NB4 (cell line): ENCODE data around the gene OR51B5.
"Not testable (repeated sequence)": the region's sequence is repeated elsewhere in the genome, so short reads cannot be mapped to it uniquely, and the experiment has no call there.

ENCODE experiments used
- DNase-seq: peaks from one replicate; pipeline ENCODE4 v3.0.0; 2010; ENCODE audit warnings: low read depth
- H3K4me3 ChIP-seq: one replicate; pipeline ENCODE4 v1.5.1; 2011; ENCODE audit warnings: mild to moderate bottlenecking, low read depth, low read length, moderate library complexity
- MYC ChIP-seq: IDR thresholded peaks from 2 replicates; pipeline ENCODE4 v1.6.1; 2011; ENCODE audit warnings: low read depth, low read length
- POLR2A ChIP-seq: IDR thresholded peaks from 2 replicates; pipeline ENCODE4 v1.6.1; 2011; ENCODE audit warnings: mild to moderate bottlenecking; ENCODE audit not compliant: insufficient read length; ENCODE audit errors: extremely low read depth
- TF ChIP-seq, protein P1 (sequence below): IDR thresholded peaks from one replicate; pipeline ENCODE4 v1.5.1; 2012; ENCODE audit warnings: low read depth, low read length
- TF ChIP-seq, protein P2 (sequence below): IDR thresholded peaks from 2 replicates; pipeline ENCODE4 v1.6.1; 2011; ENCODE audit warnings: low read depth, low read length

The OR51B5 gene

DNA sequence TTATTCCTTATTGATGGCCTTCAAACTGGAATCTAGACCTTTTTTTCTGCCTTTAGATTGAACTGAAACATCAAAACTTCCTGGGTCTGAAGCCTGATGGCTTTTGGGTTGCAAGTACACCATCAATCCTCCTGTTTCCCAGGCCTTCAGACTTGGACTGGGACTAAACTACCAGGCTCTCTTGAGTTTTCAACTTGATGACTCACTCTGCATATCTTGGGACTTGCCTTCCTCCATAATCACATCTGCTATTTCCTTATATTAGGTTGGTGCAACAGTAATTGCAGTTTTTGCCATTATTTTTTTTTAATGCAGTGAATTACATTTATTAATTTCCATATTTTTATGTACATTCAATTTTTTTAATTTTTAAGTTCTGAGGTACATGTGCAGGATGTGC, 7.0 kb downstream of the OR51B5 start:
- TF ChIP-seq, protein P1, sequence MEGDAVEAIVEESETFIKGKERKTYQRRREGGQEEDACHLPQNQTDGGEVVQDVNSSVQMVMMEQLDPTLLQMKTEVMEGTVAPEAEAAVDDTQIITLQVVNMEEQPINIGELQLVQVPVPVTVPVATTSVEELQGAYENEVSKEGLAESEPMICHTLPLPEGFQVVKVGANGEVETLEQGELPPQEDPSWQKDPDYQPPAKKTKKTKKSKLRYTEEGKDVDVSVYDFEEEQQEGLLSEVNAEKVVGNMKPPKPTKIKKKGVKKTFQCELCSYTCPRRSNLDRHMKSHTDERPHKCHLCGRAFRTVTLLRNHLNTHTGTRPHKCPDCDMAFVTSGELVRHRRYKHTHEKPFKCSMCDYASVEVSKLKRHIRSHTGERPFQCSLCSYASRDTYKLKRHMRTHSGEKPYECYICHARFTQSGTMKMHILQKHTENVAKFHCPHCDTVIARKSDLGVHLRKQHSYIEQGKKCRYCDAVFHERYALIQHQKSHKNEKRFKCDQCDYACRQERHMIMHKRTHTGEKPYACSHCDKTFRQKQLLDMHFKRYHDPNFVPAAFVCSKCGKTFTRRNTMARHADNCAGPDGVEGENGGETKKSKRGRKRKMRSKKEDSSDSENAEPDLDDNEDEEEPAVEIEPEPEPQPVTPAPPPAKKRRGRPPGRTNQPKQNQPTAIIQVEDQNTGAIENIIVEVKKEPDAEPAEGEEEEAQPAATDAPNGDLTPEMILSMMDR: no peak
- TF ChIP-seq POLR2A (no peak), MYC (no peak)
- TF ChIP-seq, protein P2, sequence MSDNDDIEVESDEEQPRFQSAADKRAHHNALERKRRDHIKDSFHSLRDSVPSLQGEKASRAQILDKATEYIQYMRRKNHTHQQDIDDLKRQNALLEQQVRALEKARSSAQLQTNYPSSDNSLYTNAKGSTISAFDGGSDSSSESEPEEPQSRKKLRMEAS: no peak
- no peak for DNase-seq
- no peak overlapping the region for H3K4me3 ChIP-seq

DNA sequence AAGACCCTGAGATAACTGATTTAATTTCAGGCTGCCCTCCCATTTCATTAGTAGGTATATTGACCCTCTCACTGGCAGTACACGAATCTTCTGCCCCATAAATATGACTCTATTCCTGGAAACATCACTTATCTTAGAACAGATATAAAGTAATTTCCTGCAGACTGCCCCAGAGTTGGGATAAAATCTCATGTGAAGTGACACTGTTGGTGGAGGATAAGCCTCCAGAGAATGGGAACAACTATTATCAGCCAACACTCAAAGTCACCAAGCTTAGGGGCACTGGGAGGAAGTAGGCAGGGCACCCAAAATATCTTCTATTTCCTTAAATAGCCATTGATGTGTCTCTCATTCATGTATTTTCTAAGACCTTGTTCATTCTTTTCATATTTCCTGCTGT, 8.2 kb downstream of the OR51B5 start:
- DNase-seq: no peak

DNA sequence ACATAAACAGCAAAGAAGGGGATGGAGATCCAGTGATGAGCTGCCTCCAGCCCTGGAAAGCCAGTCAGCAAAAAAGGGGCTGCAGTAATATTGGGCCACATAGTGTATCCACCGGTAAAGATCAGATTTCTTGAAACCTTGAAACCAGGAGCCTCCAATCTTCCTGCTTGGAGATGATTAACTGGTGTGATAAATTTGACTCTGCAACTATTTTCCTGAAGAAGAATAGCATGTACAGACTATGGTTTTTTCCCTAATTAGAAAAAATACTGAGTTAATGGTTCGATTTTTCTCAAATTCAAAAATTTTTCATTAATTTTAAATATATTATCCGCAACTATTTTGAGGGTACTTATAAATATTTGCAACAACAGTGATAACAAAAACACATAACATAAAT, 19.1 kb downstream of the OR51B5 start, which contains the start of gene OR51B2:
OR51B2 (minus strand) TSS at position 101 of the 400 bp plus-strand sequence; CDS start at position 101, 0 bp downstream.
- no peak for DNase-seq
- H3K4me3 ChIP-seq: no peak within 1 kb of the TSS
- TF ChIP-seq, protein P2: no peak
- no peak for TF ChIP-seq POLR2A
- TF ChIP-seq, protein P1: no peak
- TF ChIP-seq MYC: no peak

More for the DNA sequence above, 8.2 kb downstream of the OR51B5 start:
- TF ChIP-seq MYC (no peak), POLR2A (no peak)
- TF ChIP-seq, protein P2: no peak
- no peak overlapping the region for H3K4me3 ChIP-seq

DNA sequence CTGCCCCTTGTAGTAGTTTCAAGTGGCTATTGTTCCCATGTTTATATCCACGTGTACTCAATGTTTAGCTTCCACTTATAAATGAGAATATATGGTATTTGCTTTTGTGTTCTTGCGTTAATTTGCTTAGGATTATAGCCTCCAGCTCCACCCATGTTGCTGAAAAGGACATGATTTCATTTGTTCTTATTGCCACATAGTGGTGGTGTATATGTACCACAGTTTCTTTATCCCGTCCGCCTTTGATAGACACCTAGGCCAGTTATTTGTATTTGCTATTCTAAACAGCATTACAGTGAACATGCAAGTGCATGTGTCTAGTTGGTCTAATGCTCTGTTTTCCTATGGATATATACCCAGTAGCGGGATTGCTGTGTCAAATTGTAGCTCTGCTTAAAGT, 26.0 kb downstream of the OR51B5 start:
- no peak overlapping the region for H3K4me3 ChIP-seq
- TF ChIP-seq, protein P1: no peak
- TF ChIP-seq, protein P2: no peak
- TF ChIP-seq MYC (no peak), POLR2A (no peak)
- no peak for DNase-seq

DNA sequence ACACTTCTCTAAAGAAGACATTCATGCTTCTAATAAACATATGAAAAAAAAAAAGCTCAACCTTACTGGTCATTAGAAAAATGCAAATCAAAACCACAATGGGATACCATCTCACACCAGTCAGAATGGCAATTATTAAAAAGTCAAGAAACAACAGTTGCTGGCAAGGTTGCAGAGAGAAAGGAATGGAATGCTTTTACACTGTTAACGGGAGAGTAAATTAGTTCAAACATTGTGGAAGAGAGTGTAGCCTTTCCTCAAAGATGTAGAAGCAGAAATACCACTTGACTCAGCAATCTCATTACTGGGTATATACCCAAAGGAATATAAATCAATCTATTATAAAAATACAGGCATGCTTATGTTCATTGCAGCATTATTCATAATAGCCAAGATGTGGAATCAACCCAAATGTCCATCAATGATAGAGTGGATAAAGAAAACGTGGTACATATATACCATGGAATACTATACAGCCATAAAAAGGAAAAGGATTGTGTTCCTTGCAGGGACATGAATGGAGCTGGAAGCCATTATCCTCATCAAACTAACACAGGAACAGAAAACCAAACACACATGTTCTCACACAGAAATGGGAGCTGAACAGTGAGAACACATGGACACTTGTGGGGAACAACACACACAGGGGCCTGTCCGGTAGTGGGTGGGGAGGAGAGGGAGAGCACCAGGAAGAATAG, 29.8 kb downstream of the OR51B5 start:
- H3K4me3 ChIP-seq, DNase-seq: not testable (repeated sequence)

DNA sequence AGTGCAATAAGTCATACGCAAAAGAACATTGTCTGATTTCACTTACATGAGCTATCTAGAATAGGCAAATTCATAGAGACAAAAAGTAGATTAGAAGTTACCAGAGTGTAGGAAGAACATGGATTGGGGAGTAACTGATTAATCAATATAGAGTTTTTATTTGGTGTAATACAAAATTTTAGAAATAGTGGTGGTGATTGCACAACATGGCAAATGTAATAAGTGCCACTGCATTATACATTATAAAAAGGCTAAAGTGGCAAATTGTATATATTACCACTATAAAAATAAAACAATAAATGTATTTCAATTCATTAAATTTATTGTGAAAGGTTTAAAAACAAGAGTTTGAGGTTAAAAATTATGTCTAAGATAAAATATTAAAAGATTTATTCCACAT, 32.9 kb downstream of the OR51B5 start:
- DNase-seq: no peak
- H3K4me3 ChIP-seq: no peak overlapping the region
- TF ChIP-seq, protein P2: no peak
- no peak for TF ChIP-seq POLR2A
- no peak for TF ChIP-seq MYC
- TF ChIP-seq, protein P1: no peak
